H1 (cell line): Measurements from ENCODE around the gene VIPR2. TPM values are rescaled to one million over a fixed set of nuclear protein-coding genes. Genes with fewer than 3 reads are reported as not detected.

Experiments used
- BACH1 ChIP-seq: IDR thresholded peaks from 2 replicates; pipeline ENCODE4 v1.6.1; 2012; ENCODE audit warnings: low read length, improper control_type of control experiment
- CEBPB ChIP-seq: IDR thresholded peaks from 2 replicates; pipeline ENCODE4 v1.6.1; 2012; ENCODE audit warnings: low read depth, low read length
- SP4 ChIP-seq: IDR thresholded peaks from 2 replicates; pipeline ENCODE4 v1.6.1; 2012; ENCODE audit warnings: low read length, inconsistent platforms
- SUZ12 ChIP-seq: fragments of 200-600 bp; sonication (generic); IDR thresholded peaks from 2 replicates; pipeline ENCODE4 v1.6.1; 2012; ENCODE audit warnings: mild to moderate bottlenecking, inconsistent platforms, low read length, moderate library complexity, mixed read lengths
- TCF12 ChIP-seq: IDR thresholded peaks from 2 replicates; pipeline ENCODE4 v1.6.1; 2011; ENCODE audit warnings: low read depth, mild to moderate bottlenecking, low read length
- TEAD4 ChIP-seq: IDR thresholded peaks from 2 replicates; pipeline ENCODE4 v1.6.1; 2012; ENCODE audit warnings: low read depth, low read length, inconsistent platforms, mixed read lengths
- polyA plus RNA-seq, 7 experiments: library from polyadenylated mRNA; depleted of rRNA in 3 of 7; stranded (reverse) in 5 of 7; unstranded in 2 of 7; fragments of >200 nt in 5 of 7; fragments of 200-250 nt in 2 of 7; gene quantifications; 1 replicate in 5 of 7; 2 replicates in 1 of 7; 4 replicates in 1 of 7; pipeline versions ENCODE4 v1.2.1 to v1.2.3, GENCODE V29; 2011 to 2013; ENCODE audit warnings: missing spikeins in 2 of 7, mixed read lengths in 2 of 7
- total RNA-seq: library from RNA; stranded (reverse); fragmentation: NEBNext Ultra II Directional; extraction: Animal tissue kit (Norgen Biotek cat#: 25700); gene quantifications from 2 replicates; pipeline ENCODE4 v1.2.1, GENCODE V29; 2021

VIPR2 gene
- total and polyA plus RNA-seq, 2 of the 8 experiments (the other 6 are each of a cell fraction or from before 2014, with no cell fraction given): 2.4 to 6.3 TPM

DNA sequence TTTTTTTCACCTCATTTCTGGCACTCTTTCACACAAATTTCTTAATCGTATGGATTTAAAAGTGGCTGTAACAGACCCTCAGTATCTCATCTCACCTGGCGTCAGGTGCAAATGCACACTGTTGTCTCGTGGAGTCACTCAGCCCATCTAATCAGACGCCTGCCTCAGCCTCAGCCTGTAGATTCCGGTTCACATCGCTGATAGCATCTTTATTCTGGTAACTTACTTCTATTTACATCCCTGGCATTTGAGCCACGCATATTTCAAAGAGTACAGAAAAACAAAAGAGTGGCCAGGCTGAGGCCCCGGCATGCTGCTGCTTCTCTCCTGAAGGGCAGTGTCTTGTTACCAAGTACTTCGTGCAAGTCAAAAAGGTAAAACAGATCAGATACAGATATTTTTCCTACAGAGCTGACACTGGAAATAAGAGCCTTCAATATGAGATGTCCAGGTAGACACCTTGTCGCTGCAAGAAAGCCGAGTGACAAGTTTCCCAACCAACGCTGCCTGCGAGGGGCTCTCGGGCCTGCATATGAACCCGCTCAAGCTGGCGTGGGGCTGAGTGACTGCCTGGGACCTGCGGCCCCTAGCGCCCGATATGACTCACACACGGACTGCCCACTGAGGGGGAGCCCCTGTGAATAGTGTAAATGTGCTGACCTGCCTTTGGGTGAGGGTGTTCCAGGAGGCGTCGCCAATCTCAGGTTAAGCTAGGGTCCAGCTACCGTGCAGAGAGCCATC, 4.3 kb downstream of the VIPR2 start (continued):
- TF ChIP-seq TEAD4 (no peak), SP4 (no peak), TCF12 (no peak), SUZ12 (no peak), CEBPB (no peak), BACH1 (no peak)
- TF ChIP-seq, all 59 proteins: peak for 0
